ENCODE data around the gene PPP1R12A.
"Not testable (repeated sequence)": the region's sequence is repeated elsewhere in the genome, so short reads cannot be mapped to it uniquely, and the experiment has no call there.

The PPP1R12A gene

GRCh38 chr12:79887890-79888289, 47.0 kb downstream of the PPP1R12A start:
- no peak for FAIRE-seq

- no peak for FAIRE-seq
These were observed 47.9 kb downstream of the PPP1R12A start for GRCh38 chr12:79886917-79887519.

- FAIRE-seq: peak; percentile 18
These were observed 48.9 kb downstream of the PPP1R12A start for GRCh38 chr12:79885911-79886490.

- FAIRE-seq: no peak
These were observed 50.4 kb downstream of the PPP1R12A start for GRCh38 chr12:79884401-79885006.

- no peak for FAIRE-seq
These were observed 51.7 kb downstream of the PPP1R12A start for GRCh38 chr12:79883216-79883615.

- no peak for FAIRE-seq
These were observed 53.5 kb downstream of the PPP1R12A start for GRCh38 chr12:79881351-79881750.

GRCh38 chr12:79878506-79878905, 56.4 kb downstream of the PPP1R12A start:
- not testable (repeated sequence) for FAIRE-seq

- FAIRE-seq: no peak
These were observed 57.7 kb downstream of the PPP1R12A start for GRCh38 chr12:79877246-79877645.

- no peak for FAIRE-seq
These were observed 60.2 kb downstream of the PPP1R12A start for GRCh38 chr12:79874665-79875064.

- no peak for FAIRE-seq
These were observed 61.7 kb downstream of the PPP1R12A start for GRCh38 chr12:79873201-79873600.

- FAIRE-seq: no peak
These were observed 63.3 kb downstream of the PPP1R12A start for GRCh38 chr12:79871621-79872020.

- FAIRE-seq: no peak
These were observed 64.0 kb downstream of the PPP1R12A start for GRCh38 chr12:79870916-79871315.

GRCh38 chr12:79859646-79860045, 75.3 kb downstream of the PPP1R12A start:
- no peak for FAIRE-seq

- FAIRE-seq: no peak
These were observed 76.4 kb downstream of the PPP1R12A start for GRCh38 chr12:79858518-79858917.

- no peak for FAIRE-seq
These were observed 77.2 kb downstream of the PPP1R12A start for GRCh38 chr12:79857675-79858074.

GRCh38 chr12:79850610-79851299, 84.1 kb downstream of the PPP1R12A start:
- FAIRE-seq: no peak

GRCh38 chr12:79848339-79848738, 86.6 kb downstream of the PPP1R12A start:
- no peak for FAIRE-seq

GRCh38 chr12:79847417-79847816, 87.5 kb downstream of the PPP1R12A start:
- FAIRE-seq: no peak

- FAIRE-seq: no peak
These were observed 90.2 kb downstream of the PPP1R12A start for GRCh38 chr12:79844693-79845092.

GRCh38 chr12:79843978-79844377, 90.9 kb downstream of the PPP1R12A start:
- FAIRE-seq: no peak

GRCh38 chr12:79842630-79843029, 92.3 kb downstream of the PPP1R12A start:
- FAIRE-seq: no peak

- no peak for FAIRE-seq
These were observed 93.0 kb downstream of the PPP1R12A start for GRCh38 chr12:79841878-79842265.

GRCh38 chr12:79841248-79841877, 93.5 kb downstream of the PPP1R12A start:
- FAIRE-seq: no peak
